ENCODE data around the gene APBA1. TPM values are rescaled to one million over a fixed set of nuclear protein-coding genes. Genes with fewer than 3 reads are reported as not detected.

Gene APBA1
- total and polyA plus RNA-seq, 2 of the 4 experiments (the other 2 are of a cell fraction): 3.8 to 5.1 TPM

- TF ChIP-seq RFX5 (IDR thresholded peaks at IDR 0.05; ENCODE audit: low read depth, low read length): no peak
Observed at GRCh38 chr9:69428017-69428785, 244.0 kb downstream of the APBA1 start (continued).

- no peak overlapping the region for H3K27ac ChIP-seq (ENCODE audit: insufficient read depth, low read length)
- H4K91ac ChIP-seq (ENCODE audit: insufficient read depth, low read depth, low read length): no peak overlapping the region
- no peak overlapping the region for H3K56ac ChIP-seq (ENCODE audit: extremely low read depth, insufficient read depth, low read length)
- no peak overlapping the region for H4K5ac ChIP-seq (ENCODE audit: low read depth, low read length)
- no peaks in the 10 kb centered on the region for H3K79me1 ChIP-seq (ENCODE audit: low read depth in 1 of 2, low read length in 2 of 2)
- no peak overlapping the region for H3K23ac ChIP-seq (ENCODE audit: low read depth, low read length)
- no peak overlapping the region for H3K18ac ChIP-seq (ENCODE audit: low read depth, low read length)
- CTCF ChIA-PET: no interaction called here
- no peaks in the 10 kb centered on the region for H3K4me1 ChIP-seq (ENCODE audit: control insufficient read depth, insufficient read depth, low read length)
- no peak overlapping the region for H3K14ac ChIP-seq (replicated peaks; ENCODE audit: low read depth, low read length)
- H3K9me3 ChIP-seq (ENCODE audit: control insufficient read depth, insufficient read depth, low read length): no peaks in the 10 kb centered on the region
- no CpG with 5 or more reads among the region's 4 CpGs for WGBS, 2 experiments (ENCODE audit: extremely low coverage in 2 of 2, insufficient read length in 1 of 2)
- H2BK20ac ChIP-seq (ENCODE audit: low read depth, low read length): no peak overlapping the region
- POLR2A ChIA-PET (ENCODE audit: unreplicated experiment): no interaction called here
- intact Hi-C loops (cut with micrococcal nuclease) (loop anchor here (10.0 kb wide), 1 partner anchor 688 kb away; no protein-coding TSS in a partner anchor), in situ Hi-C loops (cut with MboI; ENCODE audit: low sequenced_read_pairs) (loop anchor here (10.0 kb wide), 1 partner anchor 798 kb away; no protein-coding TSS in a partner anchor), dilution Hi-C loops (cut with HindIII; ENCODE audit: low sequenced_read_pairs, unreplicated experiment) (no loop called here)
- H3K9ac ChIP-seq (ENCODE audit: low read depth, low read length): no peak overlapping the region
- H4K20me1 ChIP-seq (ENCODE audit: insufficient read depth, low read length): no peaks in the 10 kb centered on the region
- H3K4me3 ChIP-seq (ENCODE audit: insufficient read depth, low read depth, low read length): no peak overlapping the region
- no peak overlapping the region for H2AK9ac ChIP-seq (replicated peaks; ENCODE audit: low read depth, low read length, poor library complexity)
- TF ChIP-seq RFX5 (IDR thresholded peaks at IDR 0.05; ENCODE audit: low read depth, low read length) (no peak), RCOR1 (IDR thresholded peaks at IDR 0.05; ENCODE audit: insufficient replicate concordance, low read length) (no peak), USF2 (IDR thresholded peaks at IDR 0.05; ENCODE audit: low read depth, low read length) (no peak), FOS (IDR thresholded peaks at IDR 0.05; ENCODE audit: low read depth, low read length) (no peak), CHD1 (IDR thresholded peaks at IDR 0.05; ENCODE audit: low read depth, low read length) (no peak), RAD21 (IDR thresholded peaks at IDR 0.05; ENCODE audit: low read length) (no peak), SMC3 (IDR thresholded peaks at IDR 0.05; ENCODE audit: low read depth, low read length) (no peak), CEBPB (IDR thresholded peaks at IDR 0.05; ENCODE audit: low read depth, low read length) (no peak), MAFK (IDR thresholded peaks at IDR 0.05; ENCODE audit: low read depth, low read length) (no peak)
- TF ChIP-seq, protein P1, sequence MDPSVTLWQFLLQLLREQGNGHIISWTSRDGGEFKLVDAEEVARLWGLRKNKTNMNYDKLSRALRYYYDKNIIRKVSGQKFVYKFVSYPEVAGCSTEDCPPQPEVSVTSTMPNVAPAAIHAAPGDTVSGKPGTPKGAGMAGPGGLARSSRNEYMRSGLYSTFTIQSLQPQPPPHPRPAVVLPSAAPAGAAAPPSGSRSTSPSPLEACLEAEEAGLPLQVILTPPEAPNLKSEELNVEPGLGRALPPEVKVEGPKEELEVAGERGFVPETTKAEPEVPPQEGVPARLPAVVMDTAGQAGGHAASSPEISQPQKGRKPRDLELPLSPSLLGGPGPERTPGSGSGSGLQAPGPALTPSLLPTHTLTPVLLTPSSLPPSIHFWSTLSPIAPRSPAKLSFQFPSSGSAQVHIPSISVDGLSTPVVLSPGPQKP (IDR thresholded peaks at IDR 0.05; ENCODE audit: borderline replicate concordance, low read depth, low read length): no peak
- TF ChIP-seq, protein P2, sequence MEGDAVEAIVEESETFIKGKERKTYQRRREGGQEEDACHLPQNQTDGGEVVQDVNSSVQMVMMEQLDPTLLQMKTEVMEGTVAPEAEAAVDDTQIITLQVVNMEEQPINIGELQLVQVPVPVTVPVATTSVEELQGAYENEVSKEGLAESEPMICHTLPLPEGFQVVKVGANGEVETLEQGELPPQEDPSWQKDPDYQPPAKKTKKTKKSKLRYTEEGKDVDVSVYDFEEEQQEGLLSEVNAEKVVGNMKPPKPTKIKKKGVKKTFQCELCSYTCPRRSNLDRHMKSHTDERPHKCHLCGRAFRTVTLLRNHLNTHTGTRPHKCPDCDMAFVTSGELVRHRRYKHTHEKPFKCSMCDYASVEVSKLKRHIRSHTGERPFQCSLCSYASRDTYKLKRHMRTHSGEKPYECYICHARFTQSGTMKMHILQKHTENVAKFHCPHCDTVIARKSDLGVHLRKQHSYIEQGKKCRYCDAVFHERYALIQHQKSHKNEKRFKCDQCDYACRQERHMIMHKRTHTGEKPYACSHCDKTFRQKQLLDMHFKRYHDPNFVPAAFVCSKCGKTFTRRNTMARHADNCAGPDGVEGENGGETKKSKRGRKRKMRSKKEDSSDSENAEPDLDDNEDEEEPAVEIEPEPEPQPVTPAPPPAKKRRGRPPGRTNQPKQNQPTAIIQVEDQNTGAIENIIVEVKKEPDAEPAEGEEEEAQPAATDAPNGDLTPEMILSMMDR (conservative IDR thresholded peaks at IDR 0.05; ENCODE audit: low read depth, low read length): no peak
- H2BK15ac ChIP-seq (ENCODE audit: low read depth, low read length): no peak overlapping the region
- no peak overlapping the region for H3K4ac ChIP-seq (ENCODE audit: low read depth, low read length)
- no peak overlapping the region for H2BK5ac ChIP-seq (ENCODE audit: low read depth, low read length, poor library complexity, severe bottlenecking)
- H3K9me1 ChIP-seq (ENCODE audit: insufficient read depth, low read length): 0 out of 2 replicates have a peak, but pooled peaks cover 3% of the 10 kb centered on the region
- H3K36me3 ChIP-seq (ENCODE audit: control insufficient read depth, insufficient read depth, low read length): no peaks in the 10 kb centered on the region
- H2AK5ac ChIP-seq (ENCODE audit: low read depth, low read length): no peak overlapping the region
- no peaks in the 10 kb centered on the region for H3K27me3 ChIP-seq (ENCODE audit: control insufficient read depth, insufficient read depth, low read length)
- H3K4me2 ChIP-seq (ENCODE audit: low read depth, low read length): no peak overlapping the region
- no TSS peak for BruUV-seq (replicated peaks)
- no peak overlapping the region for H2AFZ ChIP-seq (replicated peaks; ENCODE audit: low read length, poor library complexity)
- no peak overlapping the region for H4K8ac ChIP-seq (ENCODE audit: low read depth in 2 of 2, low read length in 2 of 2)
- H2BK120ac ChIP-seq (ENCODE audit: low read depth, low read length): no peak overlapping the region
- DNase-seq (peak; percentile 11), ATAC-seq (ENCODE audit: low read depth) (peak; percentile 32; the same call in 1 of the 2 replicates)
Observed at GRCh38 chr9:69427286-69427685, 244.9 kb downstream of the APBA1 start.

Data from IMR-90 (cell line).